ENCODE data around the gene ZNF226. TPM values are rescaled to one million over a fixed set of nuclear protein-coding genes. Genes with fewer than 3 reads are reported as not detected.

The ZNF226 gene
- total and polyA plus RNA-seq, 9 of the 15 experiments (the other 6 are each of a cell fraction or from before 2014, with no cell fraction given) = 6.2 to 19.4 (median 9.3) TPM

GRCh38 chr19:44192127-44192526, 27.2 kb downstream of the ZNF226 start:
- no peak for ATAC-seq
- TF ChIP-seq TCFL5 (CRISPR knock-in tag; conservative IDR thresholded peaks at IDR 0.05) (no peak), SMAD4 (CRISPR knock-in tag; conservative IDR thresholded peaks at IDR 0.05) (no peak), PHF21A (IDR thresholded peaks at IDR 0.05; ENCODE audit: borderline replicate concordance, low read depth) (no peak), CBX3 (IDR thresholded peaks at IDR 0.05; ENCODE audit: borderline replicate concordance in 1 of 2, low read length in 2 of 2) (no peak), SIN3B (IDR thresholded peaks at IDR 0.05; ENCODE audit: low read depth) (no peak), U2AF2 (optimal IDR thresholded peaks at IDR 0.05; ENCODE audit: low read depth, low read length) (no peak)
- ChIA-PET CTCF (ENCODE audit: low intra/inter-chr PET ratio) (no interaction called here), POLR2A (interaction anchor here (0.9 kb wide), 2 partner anchors 12 to 17 kb away, joined by 3 to 4 read pairs; no protein-coding TSS in a partner anchor)
- Histone ChIP-seq H4K20me1 (replicated peaks; ENCODE audit: control insufficient read depth, insufficient read depth, low read length) (no peaks in the 10 kb centered on the region), H3K4me1 (replicated peaks in 1 of 2; ENCODE audit: control insufficient read depth in 2 of 2, insufficient read depth in 2 of 2, low read length in 2 of 2) (no peaks in the 10 kb centered on the region), H3K9me3 (replicated peaks; ENCODE audit: control insufficient read depth, insufficient read depth, low read depth, low read length) (no peaks in the 10 kb centered on the region), H3K27me3 (ENCODE audit: control insufficient read depth in 2 of 2, insufficient read depth in 2 of 2, low read length in 2 of 2) (no peaks in the 10 kb centered on the region), H3K9me1 (ENCODE audit: control insufficient read depth, insufficient read depth, low read length) (no peaks in the 10 kb centered on the region), H3K4me3 (no peak overlapping the region), H3K4me2 (ENCODE audit: insufficient read depth, low read length) (no peak overlapping the region), H3K36me3 (ENCODE audit: control insufficient read depth, insufficient read depth, low read length) (no peaks in the 10 kb centered on the region), H2AFZ (ENCODE audit: low read depth, low read length) (no peak overlapping the region), H3K9ac (ENCODE audit: insufficient read depth in 1 of 2, low read depth in 2 of 2, low read length in 2 of 2) (no peak overlapping the region), H3K79me2 (ENCODE audit: control insufficient read depth, insufficient read depth, low read length) (no peaks in the 10 kb centered on the region), H3K27ac (ENCODE audit: extremely low read depth, low read depth, low read length) (no peak overlapping the region)
- WGBS (ENCODE audit: insufficient coverage, low coverage, missing lambda C conversion rate) = under 1% methylated on average over 5 of the region's 5 CpGs
- DNase-seq (ENCODE audit: extremely low read depth in 1 of 4, low spot score in 3 of 4) = no peak
- FAIRE-seq = no peak
- in situ Hi-C loops (cut with MboI) (no loop called here), intact Hi-C loops (cut with micrococcal nuclease) (no loop called here)
- no TSS peak for BruUV-seq (replicated peaks)

- intact Hi-C loops (cut with micrococcal nuclease) = no loop called here
- no peak for FAIRE-seq
- no peak for TF ChIP-seq GTF2F1 (IDR thresholded peaks at IDR 0.05; ENCODE audit: low read depth, low read length)
- no peak for TF ChIP-seq NRF1 (conservative IDR thresholded peaks at IDR 0.05 in 1 of 2, IDR thresholded peaks at IDR 0.05 in 1 of 2)
- TF ChIP-seq STAT5A (IDR thresholded peaks at IDR 0.05; ENCODE audit: borderline replicate concordance, low read length) = no peak
- TF ChIP-seq TCF15 (CRISPR knock-in tag; IDR thresholded peaks at IDR 0.05) = no peak
- no peak for TF ChIP-seq CHAMP1 (IDR thresholded peaks at IDR 0.05)
- no peak for TF ChIP-seq HMBOX1 (IDR thresholded peaks at IDR 0.05)
- TF ChIP-seq MYBL2 (IDR thresholded peaks at IDR 0.05; ENCODE audit: low read depth) = no peak
- no peak for TF ChIP-seq MYBL2 (CRISPR knock-in tag; IDR thresholded peaks at IDR 0.05; ENCODE audit: borderline replicate concordance)
- TF ChIP-seq FOXP1 (CRISPR knock-in tag; IDR thresholded peaks at IDR 0.05) = no peak
Measured at GRCh38 chr19:44196772-44197171, 31.9 kb downstream of the ZNF226 start.

More at GRCh38 chr19:44196772-44197171, 31.9 kb downstream of the ZNF226 start:
- no peaks in the 10 kb centered on the region for H3K9me3 ChIP-seq (replicated peaks; ENCODE audit: control insufficient read depth, insufficient read depth, low read depth, low read length)
- no peak overlapping the region for H2AFZ ChIP-seq (ENCODE audit: low read depth, low read length)
- DNase-seq (ENCODE audit: extremely low read depth in 1 of 4, low spot score in 3 of 4) = no peak
- no TSS peak for BruUV-seq (replicated peaks)
- no peak overlapping the region for H3K4me3 ChIP-seq
- H3K79me2 ChIP-seq (ENCODE audit: control insufficient read depth, insufficient read depth, low read length) = no peaks in the 10 kb centered on the region
- H3K9me1 ChIP-seq (ENCODE audit: control insufficient read depth, insufficient read depth, low read length) = no peaks in the 10 kb centered on the region
- H3K27me3 ChIP-seq (ENCODE audit: control insufficient read depth in 2 of 2, insufficient read depth in 2 of 2, low read length in 2 of 2) = no peaks in the 10 kb centered on the region
- no peaks in the 10 kb centered on the region for H3K4me1 ChIP-seq (replicated peaks in 1 of 2; ENCODE audit: control insufficient read depth in 2 of 2, insufficient read depth in 2 of 2, low read length in 2 of 2)
- POLR2A ChIA-PET = no interaction called here
- no peak for ATAC-seq
- in situ Hi-C loops (cut with MboI) = no loop called here
- H3K9ac ChIP-seq (ENCODE audit: insufficient read depth in 1 of 2, low read depth in 2 of 2, low read length in 2 of 2) = no peak overlapping the region
- no peaks in the 10 kb centered on the region for H3K36me3 ChIP-seq (ENCODE audit: control insufficient read depth, insufficient read depth, low read length)
- CTCF ChIA-PET (ENCODE audit: low intra/inter-chr PET ratio) = no interaction called here
- no peak overlapping the region for H3K27ac ChIP-seq (ENCODE audit: extremely low read depth, low read depth, low read length)
- no peaks in the 10 kb centered on the region for H4K20me1 ChIP-seq (replicated peaks; ENCODE audit: control insufficient read depth, insufficient read depth, low read length)
- no peak overlapping the region for H3K4me2 ChIP-seq (ENCODE audit: insufficient read depth, low read length)
